Tibial nerve (tissue), 4 donors: Measurements from ENCODE around the gene PCBP3. TPM values are rescaled to one million over a fixed set of nuclear protein-coding genes. Genes with fewer than 3 reads are reported as not detected.

Source experiments
- DNase-seq, 2 donors: peaks; one replicate each; pipeline ENCODE4 v3.0.0-alpha.2; 2019; ENCODE audit warnings: low spot score in 2 of 2
- H3K27ac ChIP-seq, 4 donors: fragments of 200-600 bp; sonication (generic) in 3 of 4; one replicate each; pipeline ENCODE4 v1.5.1; 2017 to 2019; ENCODE audit warnings: mild to moderate bottlenecking in 1 of 4
- H3K27me3 ChIP-seq, 2 donors: fragments of 200-600 bp; sonication (generic) in 1 of 2; one replicate each; pipeline versions ENCODE4 v1.5.1 to v1.6.0; 2017 to 2019
- H3K36me3 ChIP-seq, 3 donors: fragments of 200-600 bp; sonication (generic); one replicate each; pipeline ENCODE4 v1.5.1; 2018 to 2019
- H3K4me1 ChIP-seq, 4 donors: fragments of 200-600 bp; sonication (generic) in 3 of 4; one replicate each; pipeline ENCODE4 v1.5.1; 2017 to 2019
- H3K4me3 ChIP-seq, 4 donors: fragments of 200-600 bp; sonication (generic) in 3 of 4; one replicate each; pipeline ENCODE4 v1.5.1; 2017 to 2019; ENCODE audit warnings: mild to moderate bottlenecking in 1 of 4, moderate library complexity in 1 of 4
- H3K9me3 ChIP-seq, 4 donors: fragments of 200-600 bp; sonication (generic) in 3 of 4; one replicate each; pipeline ENCODE4 v1.5.1; 2017 to 2019
- EP300 ChIP-seq, 2 donors: sonication (generic); formaldehyde crosslinking; IDR thresholded peaks; one replicate each; pipeline ENCODE4 v1.6.1; 2017; ENCODE audit warnings: antibody characterized with exemption in 2 of 2, mild to moderate bottlenecking in 1 of 2
- POLR2A ChIP-seq, 2 donors: fragments of 450-650 bp; IDR thresholded peaks; one replicate each; pipeline ENCODE4 v1.6.1; 2017; ENCODE audit warnings: antibody characterized with exemption in 2 of 2, mild to moderate bottlenecking in 2 of 2, moderate library complexity in 2 of 2
- WGBS, 2 donors: methylation state at CpG; one replicate each; pipeline ENCODE4 v1.1.5; 2018; 5-methylcytosine and 5-hydroxymethylcytosine counted together
- total RNA-seq, 4 donors: library from RNA; depleted of rRNA; stranded (reverse); fragments of >200 nt; gene quantifications; one replicate each; pipeline ENCODE4 v1.1.0, GENCODE V29; 2016
- TF ChIP-seq, protein P1 (sequence below), 5 experiments: fragments of 200-600 bp in 3 of 5; fragments of 450-650 bp in 2 of 5; sonication (generic) in 3 of 5; IDR thresholded peaks; one replicate each; pipeline ENCODE4 v1.5.1; 2016 to 2019; ENCODE audit warnings: antibody characterized with exemption in 5 of 5, mild to moderate bottlenecking in 3 of 5, moderate library complexity in 2 of 5

Gene PCBP3
- total RNA-seq, 4 donors from 2014 or later: 4.2 to 13.4 (median 9.6) TPM

DNA sequence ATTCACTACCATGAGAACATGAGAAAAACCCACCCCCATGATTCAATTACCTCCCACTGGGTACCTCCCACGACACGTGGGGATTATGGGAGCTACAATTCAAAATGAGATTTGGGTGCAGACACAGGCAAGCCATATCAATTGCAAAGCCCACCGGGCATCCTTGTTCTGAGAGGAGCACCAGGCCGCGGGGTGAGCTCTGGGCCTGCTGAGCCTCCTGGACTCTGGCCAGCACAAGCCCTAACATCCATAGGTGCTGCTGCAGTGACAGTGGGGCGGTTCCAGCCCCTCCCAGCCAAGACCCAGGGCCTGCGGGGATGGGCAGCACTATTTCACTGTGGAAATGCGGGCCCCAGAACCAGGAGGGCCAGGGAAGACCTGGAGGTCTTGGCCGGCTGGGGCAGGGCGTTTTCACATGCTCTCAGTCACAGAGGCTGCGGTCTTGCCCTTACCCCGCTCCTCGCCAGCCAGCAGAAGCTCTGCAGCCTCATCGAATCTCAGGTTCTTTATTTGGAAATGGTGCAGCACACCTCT is 103.8 kb downstream of the PCBP3 start:
- no peak for DNase-seq
- TF ChIP-seq, protein P1, sequence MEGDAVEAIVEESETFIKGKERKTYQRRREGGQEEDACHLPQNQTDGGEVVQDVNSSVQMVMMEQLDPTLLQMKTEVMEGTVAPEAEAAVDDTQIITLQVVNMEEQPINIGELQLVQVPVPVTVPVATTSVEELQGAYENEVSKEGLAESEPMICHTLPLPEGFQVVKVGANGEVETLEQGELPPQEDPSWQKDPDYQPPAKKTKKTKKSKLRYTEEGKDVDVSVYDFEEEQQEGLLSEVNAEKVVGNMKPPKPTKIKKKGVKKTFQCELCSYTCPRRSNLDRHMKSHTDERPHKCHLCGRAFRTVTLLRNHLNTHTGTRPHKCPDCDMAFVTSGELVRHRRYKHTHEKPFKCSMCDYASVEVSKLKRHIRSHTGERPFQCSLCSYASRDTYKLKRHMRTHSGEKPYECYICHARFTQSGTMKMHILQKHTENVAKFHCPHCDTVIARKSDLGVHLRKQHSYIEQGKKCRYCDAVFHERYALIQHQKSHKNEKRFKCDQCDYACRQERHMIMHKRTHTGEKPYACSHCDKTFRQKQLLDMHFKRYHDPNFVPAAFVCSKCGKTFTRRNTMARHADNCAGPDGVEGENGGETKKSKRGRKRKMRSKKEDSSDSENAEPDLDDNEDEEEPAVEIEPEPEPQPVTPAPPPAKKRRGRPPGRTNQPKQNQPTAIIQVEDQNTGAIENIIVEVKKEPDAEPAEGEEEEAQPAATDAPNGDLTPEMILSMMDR (IDR thresholded peaks at IDR 0.05): no peak
- no peak for TF ChIP-seq EP300 (IDR thresholded peaks at IDR 0.05)
- no peak for TF ChIP-seq POLR2A (IDR thresholded peaks at IDR 0.05)
- Histone ChIP-seq H3K36me3 (peaks cover 0 to 15% (median 0%) of the 10 kb centered on the region in 3 donors), H3K4me3 (no peak overlapping the region), H3K4me1 (no peaks in the 10 kb centered on the region), H3K27ac (no peak overlapping the region), H3K27me3 (no peaks in the 10 kb centered on the region), H3K9me3 (no peaks in the 10 kb centered on the region)
- 88 to 90% methylated on average over 13 to 14 of the region's 14 CpGs for WGBS, 2 donors

DNA sequence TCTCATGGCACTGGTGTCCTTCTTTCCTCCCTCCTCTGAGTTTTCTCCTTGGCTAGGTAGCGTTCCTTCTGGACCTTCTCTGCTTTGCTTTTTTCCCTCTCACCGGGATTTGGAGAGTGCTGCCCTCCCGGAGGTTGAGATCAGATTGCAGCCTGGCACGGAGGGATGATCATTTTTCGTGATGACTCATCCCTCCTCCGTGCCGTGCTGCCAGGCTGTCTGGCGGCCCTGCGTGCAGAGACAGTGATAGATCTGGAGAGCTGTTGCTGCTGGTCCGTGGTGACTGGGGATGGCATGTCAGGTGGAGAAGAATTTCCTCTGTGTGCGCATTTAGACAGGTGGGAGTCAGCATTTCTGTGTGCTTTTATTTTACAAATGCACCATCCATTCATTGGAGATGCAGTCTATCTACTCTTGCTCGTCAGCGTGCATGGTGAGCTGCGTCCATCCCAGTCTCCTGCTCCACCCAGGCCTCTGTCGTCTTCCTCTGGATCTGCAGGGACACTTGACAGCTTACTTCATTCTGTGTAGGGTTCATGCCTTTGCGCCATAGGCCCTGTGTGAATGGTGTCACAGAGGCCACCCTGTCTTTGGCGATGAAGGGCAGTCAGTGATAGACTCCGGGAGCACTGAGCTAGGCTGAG is 104.4 kb downstream of the PCBP3 start:
- H3K4me3 ChIP-seq: no peak overlapping the region
- no peaks in the 10 kb centered on the region for H3K4me1 ChIP-seq
- WGBS, 2 donors: 71 to 72% methylated on average over 17 to 18 of the region's 18 CpGs
- TF ChIP-seq EP300 (IDR thresholded peaks at IDR 0.05) (no peak), POLR2A (IDR thresholded peaks at IDR 0.05) (no peak)
- TF ChIP-seq, protein P1 (IDR thresholded peaks at IDR 0.05): no peak
- H3K27ac ChIP-seq: no peak overlapping the region
- H3K9me3 ChIP-seq: no peaks in the 10 kb centered on the region
- H3K36me3 ChIP-seq: peaks cover 0 to 15% (median 0%) of the 10 kb centered on the region in 3 donors
- no peak for DNase-seq
- no peaks in the 10 kb centered on the region for H3K27me3 ChIP-seq

DNA sequence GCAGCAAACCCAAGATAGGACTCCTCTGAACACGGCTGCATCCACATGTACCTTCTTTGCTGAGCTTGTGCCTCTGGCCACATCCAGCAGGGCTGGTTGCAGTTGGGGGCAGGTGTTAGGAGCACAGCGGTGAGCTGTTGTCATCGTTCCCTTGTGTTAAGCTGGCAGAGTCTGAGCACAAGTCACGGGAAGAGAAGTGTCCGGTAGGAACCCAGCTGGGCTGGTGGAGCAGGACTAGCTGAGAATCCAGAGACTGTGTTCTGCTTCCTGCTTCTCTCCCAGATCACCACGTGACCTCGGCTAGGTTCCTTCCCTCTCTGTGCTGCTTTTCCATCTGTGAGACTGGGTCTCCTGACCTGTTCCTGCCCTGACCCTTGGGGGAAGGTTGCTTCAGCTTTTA is 105.1 kb downstream of the PCBP3 start:
- Histone ChIP-seq H3K27ac (no peak overlapping the region), H3K27me3 (no peaks in the 10 kb centered on the region), H3K4me3 (no peak overlapping the region), H3K36me3 (peaks cover 0 to 15% (median 0%) of the 10 kb centered on the region in 3 donors), H3K4me1 (no peaks in the 10 kb centered on the region), H3K9me3 (no peaks in the 10 kb centered on the region)
- no peak for DNase-seq
- 69 to 79% methylated on average over 7 of the region's 7 CpGs for WGBS, 2 donors
- TF ChIP-seq EP300 (IDR thresholded peaks at IDR 0.05): no peak
- no peak for TF ChIP-seq POLR2A (IDR thresholded peaks at IDR 0.05)
- TF ChIP-seq, protein P1 (IDR thresholded peaks at IDR 0.05): no peak

DNA sequence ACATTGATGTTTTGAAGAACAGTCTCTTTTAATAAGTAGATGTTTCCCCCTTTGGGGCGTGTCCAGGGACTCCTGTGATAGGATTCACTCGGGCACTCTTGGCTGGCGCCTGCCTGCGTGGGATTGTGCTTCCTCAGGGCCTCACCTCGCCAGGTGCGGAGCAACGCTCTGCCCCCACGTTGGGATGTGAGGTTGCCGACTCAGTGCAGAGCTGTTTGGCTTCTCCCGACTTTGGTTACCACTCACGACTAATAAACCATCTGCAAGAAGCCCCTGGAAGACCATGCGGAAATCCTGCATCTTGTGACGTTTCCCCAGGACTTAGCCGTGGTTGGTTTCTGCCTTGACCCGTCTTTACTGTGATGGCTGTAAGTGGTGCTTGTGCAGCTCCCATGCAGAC is 106.4 kb downstream of the PCBP3 start:
- no peak overlapping the region for H3K27ac ChIP-seq
- 87 to 93% methylated on average over 15 of the region's 15 CpGs for WGBS, 2 donors
- no peaks in the 10 kb centered on the region for H3K27me3 ChIP-seq
- H3K4me1 ChIP-seq: no peaks in the 10 kb centered on the region
- peaks cover 0 to 13% (median 0%) of the 10 kb centered on the region in 3 donors for H3K36me3 ChIP-seq
- peaks cover 0 to under 1% (median 0%) of the 10 kb centered on the region in 4 donors for H3K9me3 ChIP-seq
- H3K4me3 ChIP-seq: no peak overlapping the region
- no peak for DNase-seq
- no peak for TF ChIP-seq POLR2A (IDR thresholded peaks at IDR 0.05)
- no peak for TF ChIP-seq EP300 (IDR thresholded peaks at IDR 0.05)
- TF ChIP-seq, protein P1 (IDR thresholded peaks at IDR 0.05): no peak

DNA sequence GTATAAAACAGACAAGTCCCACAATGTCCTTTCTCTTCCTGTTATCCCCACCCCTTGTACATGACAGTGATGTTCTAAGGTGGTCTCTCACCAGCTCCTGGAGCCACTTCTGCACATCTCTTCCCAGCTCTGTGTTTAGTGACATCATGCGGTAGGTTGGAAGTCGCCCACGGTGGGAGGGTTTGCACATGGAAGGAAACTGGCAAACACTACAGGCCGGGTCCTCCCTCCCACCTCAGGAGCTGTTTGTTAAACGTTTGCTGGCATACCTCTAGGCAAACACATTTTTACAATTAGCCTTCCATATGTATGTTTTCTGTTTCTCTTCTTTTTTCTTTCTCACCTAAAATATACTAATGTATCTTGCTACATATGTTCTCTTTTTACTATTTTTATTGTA is 107.4 kb downstream of the PCBP3 start:
- Histone ChIP-seq H3K27ac (no peak overlapping the region), H3K4me3 (no peak overlapping the region), H3K4me1 (no peaks in the 10 kb centered on the region), H3K9me3 (peaks cover 0 to 10% (median 2%) of the 10 kb centered on the region in 4 donors), H3K36me3 (peaks cover 0 to 5% (median 0%) of the 10 kb centered on the region in 3 donors), H3K27me3 (no peaks in the 10 kb centered on the region)
- WGBS, 2 donors: 65 to 78% methylated on average over 5 of the region's 5 CpGs
- TF ChIP-seq, protein P1 (IDR thresholded peaks at IDR 0.05): no peak
- TF ChIP-seq EP300 (IDR thresholded peaks at IDR 0.05): no peak
- TF ChIP-seq POLR2A (IDR thresholded peaks at IDR 0.05): no peak
- no peak for DNase-seq
